ENCODE data around the gene RAB5B.

RAB5B gene

GRCh38 chr12:55973599-55974307, at the start of gene RAB5B:
Gene RAB5B (plus strand): TSS chr12:55974078. CDS start chr12:55986961, 12,883 bp downstream.
- peak; percentile 100 for DNase-seq (ENCODE audit: low spot score)

- DNase-seq (ENCODE audit: low spot score): no peak
Observed at GRCh38 chr12:55925371-55925770, 48.5 kb upstream of the RAB5B start.

GRCh38 chr12:55925870-55926737, 47.8 kb upstream of the RAB5B start:
- DNase-seq (ENCODE audit: low spot score): no peak

- peak; percentile 97 for DNase-seq (ENCODE audit: low spot score)
Observed at GRCh38 chr12:55926738-55927587, 46.9 kb upstream of the RAB5B start.

- peak; percentile 92 for DNase-seq (ENCODE audit: low spot score)
Observed at GRCh38 chr12:55927588-55928502, 46.0 kb upstream of the RAB5B start, which contains the start of gene PYM1. Gene PYM1 (minus strand): TSS chr12:55927894. CDS start chr12:55927761, 133 bp downstream.

- DNase-seq (ENCODE audit: low spot score): peak; percentile 84
Observed at GRCh38 chr12:55929306-55929791, 44.5 kb upstream of the RAB5B start.

GRCh38 chr12:55930771-55931316, 43.0 kb upstream of the RAB5B start, which contains the start of gene DGKA:
Gene DGKA (plus strand): TSS chr12:55931162. CDS start chr12:55936504, 5,342 bp downstream.
- DNase-seq (ENCODE audit: low spot score): peak; percentile 82

- DNase-seq (ENCODE audit: low spot score): no peak
Observed at GRCh38 chr12:55931317-55931779, 42.5 kb upstream of the RAB5B start.

GRCh38 chr12:55931780-55932550, 41.9 kb upstream of the RAB5B start:
- peak; percentile 28 for DNase-seq (ENCODE audit: low spot score)

- peak; percentile 42 for DNase-seq (ENCODE audit: low spot score)
Observed at GRCh38 chr12:55932551-55932910, 41.3 kb upstream of the RAB5B start.

GRCh38 chr12:55933169-55933798, 40.6 kb upstream of the RAB5B start:
- DNase-seq (ENCODE audit: low spot score): no peak

GRCh38 chr12:55933799-55934742, 39.8 kb upstream of the RAB5B start:
- DNase-seq (ENCODE audit: low spot score): no peak

GRCh38 chr12:55934773-55935172, 39.1 kb upstream of the RAB5B start:
- DNase-seq (ENCODE audit: low spot score): no peak

GRCh38 chr12:55935738-55936151, 38.1 kb upstream of the RAB5B start:
- DNase-seq (ENCODE audit: low spot score): no peak

- no peak for DNase-seq (ENCODE audit: low spot score)
Observed at GRCh38 chr12:55937981-55938380, 35.9 kb upstream of the RAB5B start.

- DNase-seq (ENCODE audit: low spot score): no peak
Observed at GRCh38 chr12:55938826-55939501, 34.9 kb upstream of the RAB5B start.

GRCh38 chr12:55940065-55940732, 33.7 kb upstream of the RAB5B start:
- peak; percentile 91 for DNase-seq (ENCODE audit: low spot score)
